ENCODE measurements around the gene ZNF674. TPM values are rescaled to one million over a fixed set of nuclear protein-coding genes. Genes with fewer than 3 reads are reported as not detected.

Gene ZNF674
- total RNA-seq, 2 experiments from 2014 or later: 1.7 to 2.0 TPM

- ATAC-seq (no peak), DNase-seq (peak; percentile 35)
- Mint-ChIP-seq H3K27me3 (peaks cover 3% of the 10 kb centered on the region), H3K36me3 (ENCODE audit: low read depth) (no peaks in the 10 kb centered on the region), H3K4me3 (peak overlapping the region; percentile 75), H3K27ac (no peak overlapping the region), H3K4me1 (ENCODE audit: low read depth) (peaks cover 42% of the 10 kb centered on the region), H3K9me3 (no peaks in the 10 kb centered on the region)
- TF ChIP-seq CTCF (IDR thresholded peaks at IDR 0.05): no peak
- POLR2A ChIA-PET: interaction anchor here (0.6 to 0.9 kb wide), 2 partner anchors 12 to 423 kb away, joined by 3 read pairs; no protein-coding TSS in a partner anchor
- intact Hi-C loops (cut with micrococcal nuclease): no loop called here
- CTCF ChIA-PET: interaction anchor here (1.0 kb wide), 1 partner anchor 13 kb away, joined by 3 read pairs; no protein-coding TSS in a partner anchor
These were observed 29.7 kb upstream of the ZNF674 start for GRCh38 chrX:46574774-46575381.

- H3K27me3 Mint-ChIP-seq: peaks cover 3% of the 10 kb centered on the region
- peaks cover 38% of the 10 kb centered on the region for H3K4me1 Mint-ChIP-seq (ENCODE audit: low read depth)
- DNase-seq (peak; percentile 75), ATAC-seq (peak; percentile 32)
- no peaks in the 10 kb centered on the region for H3K9me3 Mint-ChIP-seq
- ChIA-PET POLR2A (interaction anchor here (0.6 to 0.9 kb wide), 2 partner anchors 13 to 423 kb away, joined by 3 read pairs; no protein-coding TSS in a partner anchor), CTCF (interaction anchor here (1.0 kb wide), 1 partner anchor 14 kb away, joined by 3 read pairs; no protein-coding TSS in a partner anchor)
- H3K36me3 Mint-ChIP-seq (ENCODE audit: low read depth): no peaks in the 10 kb centered on the region
- intact Hi-C loops (cut with micrococcal nuclease): loop anchor here (2.0 kb wide), 1 partner anchor 29 kb away; the partner anchor contains the start of gene ZNF674
- no peak for TF ChIP-seq CTCF (IDR thresholded peaks at IDR 0.05)
- no peak overlapping the region for H3K27ac Mint-ChIP-seq
- peak overlapping the region; percentile 75 for H3K4me3 Mint-ChIP-seq
These were observed 28.9 kb upstream of the ZNF674 start for GRCh38 chrX:46573892-46574773.

GRCh38 chrX:46573331-46573891 is 28.2 kb upstream of the ZNF674 start, which contains the start of gene CHST7:
TSS of gene CHST7 (plus strand) at chrX:46573765. CDS start at chrX:46573932, 167 bp downstream.
- ATAC-seq (peak; percentile 56), DNase-seq (peak; percentile 68)
- Mint-ChIP-seq H3K4me3 (peak within 1 kb of the TSS; percentile 75), H3K36me3 (ENCODE audit: low read depth) (no peaks in the 10 kb centered on the region), H3K27ac (peak within 1 kb of the TSS; percentile 91), H3K4me1 (ENCODE audit: low read depth) (peaks cover 38% of the 10 kb centered on the region), H3K27me3 (peaks cover 3% of the 10 kb centered on the region), H3K9me3 (no peaks in the 10 kb centered on the region)
- intact Hi-C loops (cut with micrococcal nuclease): loop anchor here (2.0 kb wide), 1 partner anchor 29 kb away; the partner anchor contains the start of gene ZNF674
- ChIA-PET POLR2A (interaction anchor here (0.9 kb wide), 1 partner anchor 14 kb away, joined by 3 read pairs; no protein-coding TSS in a partner anchor), CTCF (interaction anchor here (1.0 to 1.4 kb wide), 3 partner anchors 14 to 187 kb away, joined by 3 read pairs; no protein-coding TSS in a partner anchor)
- no peak for TF ChIP-seq CTCF (IDR thresholded peaks at IDR 0.05)

GRCh38 chrX:46572340-46572936 is 27.2 kb upstream of the ZNF674 start:
- ATAC-seq: peak; percentile 56
- Mint-ChIP-seq H3K36me3 (ENCODE audit: low read depth) (no peaks in the 10 kb centered on the region), H3K27ac (peak overlapping the region; percentile 91), H3K4me3 (peak overlapping the region; percentile 75), H3K9me3 (no peaks in the 10 kb centered on the region), H3K27me3 (peaks cover 3% of the 10 kb centered on the region), H3K4me1 (ENCODE audit: low read depth) (peaks cover 37% of the 10 kb centered on the region)
- TF ChIP-seq CTCF (IDR thresholded peaks at IDR 0.05): no peak
- CTCF ChIA-PET: interaction anchor here (0.7 to 1.4 kb wide), 8 partner anchors 11 to 266 kb away, joined by 3 to 4 read pairs (median 3); no protein-coding TSS in a partner anchor
- POLR2A ChIA-PET: interaction anchor here (0.8 to 1.1 kb wide), 3 partner anchors 28 to 572 kb away, joined by 3 to 4 read pairs (median 3); partner anchors contain the start of genes NDUFB11 and RBM10
- intact Hi-C loops (cut with micrococcal nuclease): loop anchor here (2.0 kb wide), 1 partner anchor 28 kb away; the partner anchor contains the start of gene ZNF674
- peak; percentile 59 for DNase-seq

Data from activated CD8-positive, alpha-beta T cell treated with anti-CD3 and anti-CD28 coated beads for 36 hours (primary cell).